K562 (cell line): ENCODE results near the gene PDLIM7. TPM values are rescaled to one million over a fixed set of nuclear protein-coding genes. Genes with fewer than 3 reads are reported as not detected.

ENCODE experiments used
- DACH1 ChIP-seq: fragments of 450-650 bp; IDR thresholded peaks from 2 replicates; pipeline ENCODE4 v1.6.1; 2018; ENCODE audit not compliant: partially characterized antibody
- PML ChIP-seq: IDR thresholded peaks from 2 replicates; pipeline ENCODE4 v1.6.1; 2012; ENCODE audit warnings: low read length, inconsistent platforms
- PRMT5 ChIP-seq: sonication (generic); formaldehyde crosslinking; IDR thresholded peaks from 2 replicates; pipeline ENCODE4 v1.5.0; 2020; ENCODE audit warnings: missing genetic modification reagents
- SMARCA4 ChIP-seq: fragments of 450-650 bp; IDR thresholded peaks from 2 replicates; pipeline ENCODE4 v1.6.1; 2016
- ZNF507 ChIP-seq: conservative IDR thresholded peaks from 2 replicates; pipeline ENCODE4 v1.6.1; 2017; ENCODE audit warnings: missing genetic modification characterization, missing compliant biosample characterization
- polyA plus RNA-seq, 8 experiments: library from polyadenylated mRNA; depleted of rRNA in 4 of 8; stranded (reverse) in 5 of 8; unstranded in 3 of 8; fragments of >200 nt; fragmentation: Nextera tagmentation in 2 of 8; fragmentation: Illumina TruSeq in 1 of 8; extraction: Ambion mirVana in 2 of 8; extraction: Trizol in 1 of 8; gene quantifications; 2 replicates each; pipeline versions ENCODE4 v1.2.1 to v1.2.3, GENCODE V29; 2011 to 2014; ENCODE audit warnings: inconsistent platforms in 1 of 8, missing spikeins in 1 of 8
- total RNA-seq, 7 experiments: library from RNA; depleted of rRNA in 6 of 7; stranded (reverse); fragments of >200 nt in 6 of 7; fragmentation: Illumina TruSeq in 2 of 7; extraction: Trizol in 2 of 7; gene quantifications; 2 replicates each; pipeline versions ENCODE4 v1.2.1 to v1.2.3, GENCODE V29; 2011 to 2021; ENCODE audit warnings: low replicate concordance in 1 of 7
- TF ChIP-seq, protein P1 (sequence below): sonication (generic); formaldehyde crosslinking; IDR thresholded peaks from 2 replicates; pipeline ENCODE4 v1.8.0; 2022; ENCODE audit warnings: mild to moderate bottlenecking, missing genetic modification reagents
- TF ChIP-seq, protein P2 (sequence below): fragments of 450-650 bp; formaldehyde crosslinking; IDR thresholded peaks from 2 replicates; pipeline ENCODE4 v1.4.0; 2020; ENCODE audit warnings: mild to moderate bottlenecking, moderate library complexity
- TF ChIP-seq, protein P3 (sequence below): fragments of 450-650 bp; IDR thresholded peaks from 2 replicates; pipeline ENCODE4 v1.7.1; 2018; ENCODE audit warnings: mild to moderate bottlenecking, low read depth; ENCODE audit not compliant: partially characterized antibody
- TF ChIP-seq, protein P4 (sequence below): fragments of 450-650 bp; IDR thresholded peaks from 2 replicates; pipeline ENCODE4 v1.6.1; 2017; ENCODE audit warnings: antibody characterized with exemption, mild to moderate bottlenecking
- TF ChIP-seq, protein P5 (sequence below): fragments of 450-650 bp; conservative IDR thresholded peaks from 2 replicates; pipeline ENCODE4 v1.6.1; 2016; ENCODE audit warnings: missing genetic modification characterization, low read depth, mild to moderate bottlenecking, missing compliant biosample characterization, moderate library complexity
- TF ChIP-seq, protein P6 (sequence below): fragments of 250-450 bp; sonication (Bioruptor Pico); IDR thresholded peaks from 2 replicates; pipeline ENCODE4 v1.4.0; 2020

PDLIM7 gene
- total and polyA plus RNA-seq, 9 of the 15 experiments (the other 6 are each of a cell fraction or from before 2014, with no cell fraction given), result 2.1 to 124 (median 32.6) TPM

DNA sequence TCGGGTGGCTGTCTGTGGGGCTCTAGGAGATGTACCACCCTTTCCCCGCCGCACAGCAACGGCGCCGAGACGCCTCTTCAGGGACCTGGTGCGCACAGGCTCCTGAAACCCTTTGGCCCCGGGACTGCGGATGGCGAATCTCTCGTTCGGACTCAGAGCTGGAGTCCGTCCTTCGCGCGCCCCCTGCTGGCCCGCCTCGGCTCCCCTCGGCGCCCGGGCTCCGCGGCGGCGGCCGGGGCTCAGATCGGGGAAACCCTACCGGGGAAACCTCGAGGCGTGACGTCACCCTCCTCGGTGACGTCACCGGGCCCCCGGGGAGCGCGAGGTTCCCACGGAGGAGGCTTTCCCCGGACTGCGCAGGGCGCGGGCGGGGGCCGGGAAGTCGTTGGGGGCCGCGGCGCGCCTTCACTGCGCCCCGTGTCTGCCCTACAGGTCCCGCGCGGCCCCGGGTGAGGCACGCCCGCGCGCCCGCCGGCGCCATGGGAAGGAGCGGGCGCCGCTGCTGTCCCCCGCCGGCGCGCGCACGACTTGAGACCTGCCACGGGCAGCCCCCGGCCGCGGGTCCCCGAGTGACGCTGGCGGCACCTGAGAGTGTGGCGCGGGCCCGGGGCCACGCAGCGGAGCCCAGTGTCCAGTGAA lies 42.9 kb downstream of the PDLIM7 start (continued):
- TF ChIP-seq, protein P1, sequence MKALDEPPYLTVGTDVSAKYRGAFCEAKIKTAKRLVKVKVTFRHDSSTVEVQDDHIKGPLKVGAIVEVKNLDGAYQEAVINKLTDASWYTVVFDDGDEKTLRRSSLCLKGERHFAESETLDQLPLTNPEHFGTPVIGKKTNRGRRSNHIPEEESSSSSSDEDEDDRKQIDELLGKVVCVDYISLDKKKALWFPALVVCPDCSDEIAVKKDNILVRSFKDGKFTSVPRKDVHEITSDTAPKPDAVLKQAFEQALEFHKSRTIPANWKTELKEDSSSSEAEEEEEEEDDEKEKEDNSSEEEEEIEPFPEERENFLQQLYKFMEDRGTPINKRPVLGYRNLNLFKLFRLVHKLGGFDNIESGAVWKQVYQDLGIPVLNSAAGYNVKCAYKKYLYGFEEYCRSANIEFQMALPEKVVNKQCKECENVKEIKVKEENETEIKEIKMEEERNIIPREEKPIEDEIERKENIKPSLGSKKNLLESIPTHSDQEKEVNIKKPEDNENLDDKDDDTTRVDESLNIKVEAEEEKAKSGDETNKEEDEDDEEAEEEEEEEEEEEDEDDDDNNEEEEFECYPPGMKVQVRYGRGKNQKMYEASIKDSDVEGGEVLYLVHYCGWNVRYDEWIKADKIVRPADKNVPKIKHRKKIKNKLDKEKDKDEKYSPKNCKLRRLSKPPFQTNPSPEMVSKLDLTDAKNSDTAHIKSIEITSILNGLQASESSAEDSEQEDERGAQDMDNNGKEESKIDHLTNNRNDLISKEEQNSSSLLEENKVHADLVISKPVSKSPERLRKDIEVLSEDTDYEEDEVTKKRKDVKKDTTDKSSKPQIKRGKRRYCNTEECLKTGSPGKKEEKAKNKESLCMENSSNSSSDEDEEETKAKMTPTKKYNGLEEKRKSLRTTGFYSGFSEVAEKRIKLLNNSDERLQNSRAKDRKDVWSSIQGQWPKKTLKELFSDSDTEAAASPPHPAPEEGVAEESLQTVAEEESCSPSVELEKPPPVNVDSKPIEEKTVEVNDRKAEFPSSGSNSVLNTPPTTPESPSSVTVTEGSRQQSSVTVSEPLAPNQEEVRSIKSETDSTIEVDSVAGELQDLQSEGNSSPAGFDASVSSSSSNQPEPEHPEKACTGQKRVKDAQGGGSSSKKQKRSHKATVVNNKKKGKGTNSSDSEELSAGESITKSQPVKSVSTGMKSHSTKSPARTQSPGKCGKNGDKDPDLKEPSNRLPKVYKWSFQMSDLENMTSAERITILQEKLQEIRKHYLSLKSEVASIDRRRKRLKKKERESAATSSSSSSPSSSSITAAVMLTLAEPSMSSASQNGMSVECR, result peak; percentile 49
- TF ChIP-seq, protein P2, sequence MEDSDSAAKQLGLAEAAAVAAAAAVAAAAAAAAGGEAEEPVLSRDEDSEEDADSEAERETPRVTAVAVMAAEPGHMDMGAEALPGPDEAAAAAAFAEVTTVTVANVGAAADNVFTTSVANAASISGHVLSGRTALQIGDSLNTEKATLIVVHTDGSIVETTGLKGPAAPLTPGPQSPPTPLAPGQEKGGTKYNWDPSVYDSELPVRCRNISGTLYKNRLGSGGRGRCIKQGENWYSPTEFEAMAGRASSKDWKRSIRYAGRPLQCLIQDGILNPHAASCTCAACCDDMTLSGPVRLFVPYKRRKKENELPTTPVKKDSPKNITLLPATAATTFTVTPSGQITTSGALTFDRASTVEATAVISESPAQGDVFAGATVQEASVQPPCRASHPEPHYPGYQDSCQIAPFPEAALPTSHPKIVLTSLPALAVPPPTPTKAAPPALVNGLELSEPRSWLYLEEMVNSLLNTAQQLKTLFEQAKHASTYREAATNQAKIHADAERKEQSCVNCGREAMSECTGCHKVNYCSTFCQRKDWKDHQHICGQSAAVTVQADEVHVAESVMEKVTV, result peak; percentile 91
- TF ChIP-seq DACH1, result no peak
- TF ChIP-seq, protein P3, sequence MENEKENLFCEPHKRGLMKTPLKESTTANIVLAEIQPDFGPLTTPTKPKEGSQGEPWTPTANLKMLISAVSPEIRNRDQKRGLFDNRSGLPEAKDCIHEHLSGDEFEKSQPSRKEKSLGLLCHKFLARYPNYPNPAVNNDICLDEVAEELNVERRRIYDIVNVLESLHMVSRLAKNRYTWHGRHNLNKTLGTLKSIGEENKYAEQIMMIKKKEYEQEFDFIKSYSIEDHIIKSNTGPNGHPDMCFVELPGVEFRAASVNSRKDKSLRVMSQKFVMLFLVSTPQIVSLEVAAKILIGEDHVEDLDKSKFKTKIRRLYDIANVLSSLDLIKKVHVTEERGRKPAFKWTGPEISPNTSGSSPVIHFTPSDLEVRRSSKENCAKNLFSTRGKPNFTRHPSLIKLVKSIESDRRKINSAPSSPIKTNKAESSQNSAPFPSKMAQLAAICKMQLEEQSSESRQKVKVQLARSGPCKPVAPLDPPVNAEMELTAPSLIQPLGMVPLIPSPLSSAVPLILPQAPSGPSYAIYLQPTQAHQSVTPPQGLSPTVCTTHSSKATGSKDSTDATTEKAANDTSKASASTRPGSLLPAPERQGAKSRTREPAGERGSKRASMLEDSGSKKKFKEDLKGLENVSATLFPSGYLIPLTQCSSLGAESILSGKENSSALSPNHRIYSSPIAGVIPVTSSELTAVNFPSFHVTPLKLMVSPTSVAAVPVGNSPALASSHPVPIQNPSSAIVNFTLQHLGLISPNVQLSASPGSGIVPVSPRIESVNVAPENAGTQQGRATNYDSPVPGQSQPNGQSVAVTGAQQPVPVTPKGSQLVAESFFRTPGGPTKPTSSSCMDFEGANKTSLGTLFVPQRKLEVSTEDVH, result peak; percentile 63
- TF ChIP-seq, protein P4, sequence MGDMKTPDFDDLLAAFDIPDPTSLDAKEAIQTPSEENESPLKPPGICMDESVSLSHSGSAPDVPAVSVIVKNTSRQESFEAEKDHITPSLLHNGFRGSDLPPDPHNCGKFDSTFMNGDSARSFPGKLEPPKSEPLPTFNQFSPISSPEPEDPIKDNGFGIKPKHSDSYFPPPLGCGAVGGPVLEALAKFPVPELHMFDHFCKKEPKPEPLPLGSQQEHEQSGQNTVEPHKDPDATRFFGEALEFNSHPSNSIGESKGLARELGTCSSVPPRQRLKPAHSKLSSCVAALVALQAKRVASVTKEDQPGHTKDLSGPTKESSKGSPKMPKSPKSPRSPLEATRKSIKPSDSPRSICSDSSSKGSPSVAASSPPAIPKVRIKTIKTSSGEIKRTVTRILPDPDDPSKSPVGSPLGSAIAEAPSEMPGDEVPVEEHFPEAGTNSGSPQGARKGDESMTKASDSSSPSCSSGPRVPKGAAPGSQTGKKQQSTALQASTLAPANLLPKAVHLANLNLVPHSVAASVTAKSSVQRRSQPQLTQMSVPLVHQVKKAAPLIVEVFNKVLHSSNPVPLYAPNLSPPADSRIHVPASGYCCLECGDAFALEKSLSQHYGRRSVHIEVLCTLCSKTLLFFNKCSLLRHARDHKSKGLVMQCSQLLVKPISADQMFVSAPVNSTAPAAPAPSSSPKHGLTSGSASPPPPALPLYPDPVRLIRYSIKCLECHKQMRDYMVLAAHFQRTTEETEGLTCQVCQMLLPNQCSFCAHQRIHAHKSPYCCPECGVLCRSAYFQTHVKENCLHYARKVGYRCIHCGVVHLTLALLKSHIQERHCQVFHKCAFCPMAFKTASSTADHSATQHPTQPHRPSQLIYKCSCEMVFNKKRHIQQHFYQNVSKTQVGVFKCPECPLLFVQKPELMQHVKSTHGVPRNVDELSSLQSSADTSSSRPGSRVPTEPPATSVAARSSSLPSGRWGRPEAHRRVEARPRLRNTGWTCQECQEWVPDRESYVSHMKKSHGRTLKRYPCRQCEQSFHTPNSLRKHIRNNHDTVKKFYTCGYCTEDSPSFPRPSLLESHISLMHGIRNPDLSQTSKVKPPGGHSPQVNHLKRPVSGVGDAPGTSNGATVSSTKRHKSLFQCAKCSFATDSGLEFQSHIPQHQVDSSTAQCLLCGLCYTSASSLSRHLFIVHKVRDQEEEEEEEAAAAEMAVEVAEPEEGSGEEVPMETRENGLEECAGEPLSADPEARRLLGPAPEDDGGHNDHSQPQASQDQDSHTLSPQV, result peak; percentile 31
- no peak for TF ChIP-seq SMARCA4
- TF ChIP-seq, protein P5, sequence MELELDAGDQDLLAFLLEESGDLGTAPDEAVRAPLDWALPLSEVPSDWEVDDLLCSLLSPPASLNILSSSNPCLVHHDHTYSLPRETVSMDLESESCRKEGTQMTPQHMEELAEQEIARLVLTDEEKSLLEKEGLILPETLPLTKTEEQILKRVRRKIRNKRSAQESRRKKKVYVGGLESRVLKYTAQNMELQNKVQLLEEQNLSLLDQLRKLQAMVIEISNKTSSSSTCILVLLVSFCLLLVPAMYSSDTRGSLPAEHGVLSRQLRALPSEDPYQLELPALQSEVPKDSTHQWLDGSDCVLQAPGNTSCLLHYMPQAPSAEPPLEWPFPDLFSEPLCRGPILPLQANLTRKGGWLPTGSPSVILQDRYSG, result peak; percentile 50; the same call in 1 of the 2 replicates
- peak; percentile 39; the same call in 1 of the 2 replicates for TF ChIP-seq PML
- TF ChIP-seq PRMT5 (CRISPR knock-in tag), result no peak
- TF ChIP-seq ZNF507 (tag), result no peak
- TF ChIP-seq, protein P6, sequence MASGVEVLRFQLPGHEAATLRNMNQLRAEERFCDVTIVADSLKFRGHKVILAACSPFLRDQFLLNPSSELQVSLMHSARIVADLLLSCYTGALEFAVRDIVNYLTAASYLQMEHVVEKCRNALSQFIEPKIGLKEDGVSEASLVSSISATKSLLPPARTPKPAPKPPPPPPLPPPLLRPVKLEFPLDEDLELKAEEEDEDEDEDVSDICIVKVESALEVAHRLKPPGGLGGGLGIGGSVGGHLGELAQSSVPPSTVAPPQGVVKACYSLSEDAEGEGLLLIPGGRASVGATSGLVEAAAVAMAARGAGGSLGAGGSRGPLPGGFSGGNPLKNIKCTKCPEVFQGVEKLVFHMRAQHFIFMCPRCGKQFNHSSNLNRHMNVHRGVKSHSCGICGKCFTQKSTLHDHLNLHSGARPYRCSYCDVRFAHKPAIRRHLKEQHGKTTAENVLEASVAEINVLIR (CRISPR knock-in tag), result peak; percentile 96
